Measurements from ENCODE around the gene LRRC43. TPM values are rescaled to one million over a fixed set of nuclear protein-coding genes. Genes with fewer than 3 reads are reported as not detected.

LRRC43 gene
- polyA plus RNA-seq, 3 donors, result 0.22 to 0.33 TPM; not detected in 1

DNA sequence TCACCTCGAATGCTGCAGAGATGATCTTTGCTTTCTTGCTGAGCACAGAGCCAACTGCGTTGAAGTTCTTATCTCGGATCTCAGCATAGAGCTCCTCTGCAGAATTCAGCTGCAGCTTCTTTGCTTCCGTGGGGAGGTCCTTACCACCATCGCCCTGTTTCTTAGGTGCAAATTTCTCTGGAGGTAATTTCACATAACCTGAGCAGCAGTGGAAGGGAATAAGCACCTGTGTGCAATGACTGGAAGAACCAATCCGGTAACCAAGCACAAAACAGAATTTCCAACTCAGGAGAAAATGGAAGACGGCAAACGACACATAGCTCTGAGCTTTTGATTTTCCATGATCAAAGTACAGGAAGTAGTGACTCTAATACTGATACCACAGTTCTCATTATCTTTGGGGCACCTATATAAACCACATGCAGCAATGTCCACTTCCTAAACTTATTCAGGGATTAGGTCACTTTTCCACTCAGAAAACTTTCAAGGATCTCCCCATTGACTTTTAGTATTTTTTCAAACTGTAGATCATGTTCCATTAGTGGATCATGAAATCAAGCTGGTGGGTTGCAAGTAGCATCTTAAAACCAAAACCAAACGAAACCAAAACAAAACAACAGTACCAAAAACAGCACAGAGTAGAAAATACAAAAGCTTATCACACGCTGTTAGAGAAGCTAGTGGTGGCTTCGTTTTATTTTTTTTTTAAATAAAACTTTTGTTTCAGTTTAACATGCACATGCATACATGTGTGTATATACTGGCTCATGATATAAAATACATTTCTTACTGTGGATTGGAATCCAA is 61.8 kb downstream of the LRRC43 start:
- 86 to 89% (median 87%) methylated on average over 11 of the region's 11 CpGs for WGBS, 3 donors
- H3K27ac ChIP-seq (ENCODE audit: low read depth, low read length), result no peak overlapping the region

GRCh38 chr12:122245553-122245952 is 62.6 kb downstream of the LRRC43 start:
- WGBS, 3 donors, result 86 to 100% (median 95%) methylated on average over 1 of the region's 1 CpG
- no peak overlapping the region for H3K27ac ChIP-seq (ENCODE audit: low read depth, low read length)

DNA sequence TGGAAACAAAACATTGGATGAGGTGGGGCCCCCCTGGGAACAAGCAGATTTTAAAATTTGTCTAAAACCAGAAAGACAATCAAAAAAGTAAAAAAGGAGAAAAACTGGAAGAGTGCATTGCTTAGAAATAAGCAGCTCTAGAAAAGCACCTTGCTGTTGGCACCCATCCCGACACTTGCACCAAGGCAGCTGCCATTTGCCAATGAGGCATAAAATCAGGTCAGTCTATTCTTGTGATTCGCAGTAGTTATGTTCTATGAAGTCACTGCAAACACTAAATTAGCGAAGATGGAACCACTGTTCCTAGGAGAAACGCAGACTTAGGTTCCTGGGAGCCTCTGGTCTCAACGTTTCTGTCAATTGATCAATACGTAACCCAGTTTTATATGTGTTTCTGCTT is 67.1 kb downstream of the LRRC43 start:
- no peak overlapping the region for H3K27ac ChIP-seq (ENCODE audit: low read depth, low read length)
- 87 to 95% (median 92%) methylated on average over 6 of the region's 6 CpGs for WGBS, 3 donors

- 93 to 96% (median 95%) methylated on average over 8 of the region's 8 CpGs for WGBS, 3 donors
- H3K27ac ChIP-seq (ENCODE audit: low read depth, low read length), result no peak overlapping the region
These were observed 67.6 kb downstream of the LRRC43 start for GRCh38 chr12:122250536-122250935.

Other genes with a start within 250 kb of the LRRC43 start
- 1 to 10 TPM; 1.1 to 8.7 (median 3.1) TPM for gene BCL7A, start 161.2 kb upstream of the LRRC43 start, polyA plus RNA-seq
- gene MLXIP, start 104.4 kb upstream of the LRRC43 start, polyA plus RNA-seq, result 10 to 100 TPM; 20.8 to 33.2 (median 30.7) TPM
- gene IL31, start 8.9 kb upstream of the LRRC43 start, polyA plus RNA-seq, result not detected
- gene B3GNT4, start 20.6 kb downstream of the LRRC43 start, polyA plus RNA-seq, result under 1 TPM in 2 of 3 donors, not detected in 1; 0.56 to 0.59 TPM
- 10 to 100 TPM; 29.9 to 35.0 (median 32.5) TPM for gene DIABLO, start 42.9 kb downstream of the LRRC43 start, polyA plus RNA-seq
- gene VPS33A, start 83.4 kb downstream of the LRRC43 start, polyA plus RNA-seq, result 1 to 10 TPM; 4.7 to 7.9 (median 5.1) TPM
- gene CLIP1, start 239.5 kb downstream of the LRRC43 start, polyA plus RNA-seq, result 10 to 100 TPM; 11.9 to 29.0 (median 26.0) TPM

All from adipose tissue (tissue), 3 donors.